ENCODE data around the gene ADCY2.

ADCY2 gene

GRCh38 chr5:7753596-7753995, 357.7 kb downstream of the ADCY2 start:
- no peak for ATAC-seq

- ATAC-seq, result no peak
Measured at GRCh38 chr5:7754490-7754889, 358.6 kb downstream of the ADCY2 start.

GRCh38 chr5:7754997-7755596, 359.2 kb downstream of the ADCY2 start:
- ATAC-seq, result no peak

- ATAC-seq, result no peak
Measured at GRCh38 chr5:7755958-7756357, 360.0 kb downstream of the ADCY2 start.

- no peak for ATAC-seq
Measured at GRCh38 chr5:7756453-7756852, 360.5 kb downstream of the ADCY2 start.

GRCh38 chr5:7759257-7759871, 363.4 kb downstream of the ADCY2 start:
- ATAC-seq, result no peak

GRCh38 chr5:7759951-7760580, 364.1 kb downstream of the ADCY2 start:
- ATAC-seq, result no peak

GRCh38 chr5:7762267-7762666, 366.3 kb downstream of the ADCY2 start:
- ATAC-seq, result no peak

GRCh38 chr5:7763621-7764072, 367.7 kb downstream of the ADCY2 start:
- ATAC-seq, result no peak

- ATAC-seq, result no peak
Measured at GRCh38 chr5:7764452-7764851, 368.5 kb downstream of the ADCY2 start.

GRCh38 chr5:7770436-7770835, 374.5 kb downstream of the ADCY2 start:
- ATAC-seq, result no peak

GRCh38 chr5:7772141-7772540, 376.2 kb downstream of the ADCY2 start:
- ATAC-seq, result no peak

GRCh38 chr5:7773178-7773577, 377.2 kb downstream of the ADCY2 start:
- no peak for ATAC-seq

- no peak for ATAC-seq
Measured at GRCh38 chr5:7776442-7776841, 380.5 kb downstream of the ADCY2 start.

- ATAC-seq, result no peak
Measured at GRCh38 chr5:7779019-7780005, 383.4 kb downstream of the ADCY2 start.

GRCh38 chr5:7781899-7782298, 386.0 kb downstream of the ADCY2 start:
- ATAC-seq, result no peak

GRCh38 chr5:7784683-7785380, 388.9 kb downstream of the ADCY2 start:
- no peak for ATAC-seq

- no peak for ATAC-seq
Measured at GRCh38 chr5:7787770-7788169, 391.8 kb downstream of the ADCY2 start.

GRCh38 chr5:7789567-7789966, 393.6 kb downstream of the ADCY2 start:
- no peak for ATAC-seq

- ATAC-seq, result no peak
Measured at GRCh38 chr5:7793895-7794294, 398.0 kb downstream of the ADCY2 start.

- ATAC-seq, result no peak
Measured at GRCh38 chr5:7794311-7794710, 398.4 kb downstream of the ADCY2 start.

- no peak for ATAC-seq
Measured at GRCh38 chr5:7794823-7795222, 398.9 kb downstream of the ADCY2 start.

Measured in activated CD4-positive, CD25-positive, alpha-beta regulatory T cell treated with anti-CD3 and anti-CD28 coated beads, Interleukin-2, amount 50 U/mL, for 24 hours (primary cell).